T-cell (primary cell): Measurements from ENCODE around the gene OSBPL6. TPM values are rescaled to one million over a fixed set of nuclear protein-coding genes. Genes with fewer than 3 reads are reported as not detected.

ENCODE experiments used
- ATAC-seq, 4 experiments: fragments of 200-7000 bp in 3 of 4; fragments of 150-1000 bp in 1 of 4; cut with Tn5 transposase; replicated peaks in 1 of 4; 1 replicate in 3 of 4; 2 replicates in 1 of 4; pipeline ENCODE4 v1.10.0; 2021; ENCODE audit warnings: moderate library complexity in 3 of 4, mild to moderate bottlenecking in 2 of 4, moderate number of reproducible peaks in 1 of 4
- CTCF ChIA-PET, 2 donors: fragments of 300-600 bp; sonication (Branson Sonifier 250); formaldehyde crosslinking; loops; one replicate each; lab custom pipeline; 2022; ENCODE audit warnings: antibody characterized with exemption in 2 of 2; lab: Charles Lee
- POLR2A ChIA-PET, 2 donors: fragments of 300-600 bp; sonication (Branson Sonifier 250); formaldehyde crosslinking; loops; one replicate each; lab custom pipeline; 2022; ENCODE audit warnings: antibody characterized with exemption in 2 of 2; lab: Charles Lee
- DNase-seq, 35 experiments: peaks; one replicate each; pipeline versions ENCODE4 v3.0.0 to v3.0.0-alpha.2; 2013 to 2023
- H3K27ac ChIP-seq: one replicate; pipeline ENCODE4 v1.5.1; 2013; ENCODE audit warnings: low read length
- H3K27me3 ChIP-seq, 2 experiments: replicated peaks in 1 of 2; 1 replicate in 1 of 2; 2 replicates in 1 of 2; pipeline versions ENCODE4 v1.6.1 to v1.7.0; 2013; ENCODE audit warnings: low read length in 1 of 2, mixed read lengths in 1 of 2; ENCODE audit not compliant: control insufficient read depth in 2 of 2, insufficient read depth in 2 of 2; ENCODE audit errors: extremely low read depth in 1 of 2
- H3K36me3 ChIP-seq, 2 donors: 1 replicate in 1 of 2; 2 replicates in 1 of 2; pipeline versions ENCODE4 v1.6.1 to v1.7.0; 2013; ENCODE audit warnings: low read length in 1 of 2; ENCODE audit not compliant: control insufficient read depth in 2 of 2, insufficient read depth in 1 of 2; ENCODE audit errors: extremely low read depth in 1 of 2
- H3K4me1 ChIP-seq, 2 experiments: 1 replicate in 1 of 2; 2 replicates in 1 of 2; pipeline versions ENCODE4 v1.6.1 to v1.7.0; 2013; ENCODE audit warnings: low read length in 2 of 2, mixed read lengths in 1 of 2; ENCODE audit not compliant: insufficient read depth in 2 of 2, control insufficient read depth in 1 of 2; ENCODE audit errors: extremely low read depth in 1 of 2
- H3K4me3 ChIP-seq, 2 donors: 1 replicate in 1 of 2; 2 replicates in 1 of 2; pipeline versions ENCODE4 v1.5.1 to v1.7.0; 2013; ENCODE audit warnings: mild to moderate bottlenecking in 2 of 2, low read length in 1 of 2, moderate library complexity in 1 of 2; ENCODE audit not compliant: control insufficient read depth in 1 of 2; ENCODE audit errors: extremely low read depth in 1 of 2
- H3K9me3 ChIP-seq: 2 replicates; pipeline ENCODE4 v1.7.0; 2013
- H3K27ac Mint-ChIP-seq, 2 donors: one replicate each; pipeline ENCODE4 v1.8.0; 2020 to 2021; ENCODE audit warnings: mild to moderate bottlenecking in 2 of 2, mixed read lengths in 2 of 2
- H3K27me3 Mint-ChIP-seq, 2 donors: one replicate each; pipeline ENCODE4 v1.8.0; 2021 to 2022; ENCODE audit warnings: mixed read lengths in 2 of 2
- H3K36me3 Mint-ChIP-seq: one replicate; pipeline ENCODE4 v1.8.0; 2021; ENCODE audit warnings: mixed read lengths
- H3K4me1 Mint-ChIP-seq, 3 donors: one replicate each; pipeline ENCODE4 v1.8.0; 2020 to 2022; ENCODE audit warnings: mixed read lengths in 3 of 3, mild to moderate bottlenecking in 1 of 3
- H3K4me3 Mint-ChIP-seq, 3 donors: one replicate each; pipeline ENCODE4 v1.8.0; 2020 to 2022; ENCODE audit warnings: mild to moderate bottlenecking in 3 of 3, mixed read lengths in 3 of 3, moderate library complexity in 3 of 3
- H3K9me3 Mint-ChIP-seq, 3 donors: one replicate each; pipeline ENCODE4 v1.8.0; 2020 to 2022; ENCODE audit warnings: mixed read lengths in 3 of 3
- WGBS: methylation state at CpG from one replicate; pipeline ENCODE4 v1.1.5; 2013; ENCODE audit warnings: missing lambda C conversion rate; ENCODE audit not compliant: insufficient coverage; 5-methylcytosine and 5-hydroxymethylcytosine counted together
- total RNA-seq, 35 experiments: library from RNA in 6 of 35; stranded (reverse) in 6 of 35; fragments of 120-200 nt in 1 of 35; gene quantifications; one replicate each; pipeline versions ENCODE4 v1.2.1 to v1.2.4 and lab custom pipeline; 2013 to 2026

OSBPL6 gene
- total RNA-seq, 5 donors from 2014 or later (not counting 1 experiment from before 2014, with no cell fraction given) = 0.08 to 0.41 (median 0.26) TPM

GRCh38 chr2:178200331-178200730, 6.0 kb downstream of the OSBPL6 start:
- CTCF ChIA-PET = no interaction called here
- Histone ChIP-seq H3K4me1 (peaks cover 1 to 4% of the 10 kb centered on the region in 2 experiments), H3K9me3 (no peaks in the 10 kb centered on the region), H3K27me3 (peaks cover 0 to 13% of the 10 kb centered on the region in 2 experiments), H3K4me3 (no peak overlapping the region), H3K27ac (no peak overlapping the region), H3K36me3 (no peaks in the 10 kb centered on the region)
- H3K9me3 Mint-ChIP-seq = no peaks in the 10 kb centered on the region
- DNase-seq = no peak
- no peak overlapping the region for H3K4me3 Mint-ChIP-seq
- POLR2A ChIA-PET = no interaction called here
- H3K4me1 Mint-ChIP-seq = peaks cover 0 to 5% (median 5%) of the 10 kb centered on the region in 3 donors
- peaks cover 48 to 49% of the 10 kb centered on the region in 2 donors for H3K27me3 Mint-ChIP-seq
- WGBS = no CpG with 5 or more reads among the region's 1 CpG
- ATAC-seq = no peak
- no peak overlapping the region for H3K27ac Mint-ChIP-seq
- H3K36me3 Mint-ChIP-seq = no peaks in the 10 kb centered on the region

- peaks cover 38% of the 10 kb centered on the region in 2 donors for H3K27me3 Mint-ChIP-seq
- no peaks in the 10 kb centered on the region for H3K4me1 ChIP-seq
Measured at GRCh38 chr2:178202927-178203326, 8.6 kb downstream of the OSBPL6 start.

GRCh38 chr2:178204977-178205376, 10.7 kb downstream of the OSBPL6 start:
- Histone ChIP-seq H3K36me3 (no peaks in the 10 kb centered on the region), H3K4me1 (no peaks in the 10 kb centered on the region), H3K4me3 (no peak overlapping the region), H3K9me3 (no peaks in the 10 kb centered on the region), H3K27ac (no peak overlapping the region), H3K27me3 (peaks cover 0 to 13% of the 10 kb centered on the region in 2 experiments)
- ATAC-seq = no peak
- CTCF ChIA-PET = interaction anchor here in 1 of 2 donors (0.7 to 0.8 kb wide), 2 partner anchors 9 to 39 kb away, joined by 3 to 4 read pairs; no protein-coding TSS in a partner anchor
- Mint-ChIP-seq H3K36me3 (no peaks in the 10 kb centered on the region), H3K9me3 (no peaks in the 10 kb centered on the region), H3K27ac (no peak overlapping the region), H3K4me3 (no peak overlapping the region), H3K4me1 (peaks cover 0 to 4% (median 0%) of the 10 kb centered on the region in 3 donors), H3K27me3 (peaks cover 31 to 32% of the 10 kb centered on the region in 2 donors)
- 100% methylated on average over 1 of the region's 2 CpGs for WGBS
- POLR2A ChIA-PET = no interaction called here
- DNase-seq = no peak

More at GRCh38 chr2:178202927-178203326, 8.6 kb downstream of the OSBPL6 start:
- CTCF ChIA-PET = no interaction called here
- DNase-seq (no peak), ATAC-seq (no peak)
- Mint-ChIP-seq H3K27ac (no peak overlapping the region), H3K4me3 (no peak overlapping the region), H3K36me3 (no peaks in the 10 kb centered on the region), H3K9me3 (no peaks in the 10 kb centered on the region), H3K4me1 (peaks cover 0 to 4% (median 0%) of the 10 kb centered on the region in 3 donors)
- Histone ChIP-seq H3K27ac (no peak overlapping the region), H3K4me3 (no peak overlapping the region), H3K27me3 (peaks cover 0 to 13% of the 10 kb centered on the region in 2 experiments), H3K9me3 (no peaks in the 10 kb centered on the region), H3K36me3 (no peaks in the 10 kb centered on the region)
- POLR2A ChIA-PET = no interaction called here

GRCh38 chr2:178205853-178206521, 11.7 kb downstream of the OSBPL6 start:
- Mint-ChIP-seq H3K4me3 (no peak overlapping the region), H3K27me3 (peaks cover 32 to 34% of the 10 kb centered on the region in 2 donors), H3K36me3 (no peaks in the 10 kb centered on the region), H3K27ac (no peak overlapping the region), H3K4me1 (peaks cover 0 to 4% (median 0%) of the 10 kb centered on the region in 3 donors), H3K9me3 (no peaks in the 10 kb centered on the region)
- Histone ChIP-seq H3K36me3 (no peaks in the 10 kb centered on the region), H3K27ac (no peak overlapping the region), H3K4me1 (no peaks in the 10 kb centered on the region), H3K9me3 (no peaks in the 10 kb centered on the region), H3K27me3 (peaks cover 0 to 17% of the 10 kb centered on the region in 2 experiments), H3K4me3 (no peak overlapping the region)
- DNase-seq = no peak
- 94% methylated on average over 2 of the region's 3 CpGs for WGBS
- POLR2A ChIA-PET = no interaction called here
- CTCF ChIA-PET = no interaction called here
- ATAC-seq = no peak

- ChIA-PET POLR2A (no interaction called here), CTCF (no interaction called here)
- no peaks in the 10 kb centered on the region for H3K9me3 Mint-ChIP-seq
- no peak overlapping the region for H3K27ac Mint-ChIP-seq
- peaks cover 34 to 41% of the 10 kb centered on the region in 2 donors for H3K27me3 Mint-ChIP-seq
- no peaks in the 10 kb centered on the region for H3K36me3 Mint-ChIP-seq
- no CpG with 5 or more reads among the region's 1 CpG for WGBS
- H3K27me3 ChIP-seq = peaks cover 0 to 22% of the 10 kb centered on the region in 2 experiments
- H3K4me1 ChIP-seq = no peaks in the 10 kb centered on the region
- H3K4me3 ChIP-seq = no peak overlapping the region
- DNase-seq (no peak), ATAC-seq (no peak)
- H3K9me3 ChIP-seq = no peaks in the 10 kb centered on the region
- H3K27ac ChIP-seq = no peak overlapping the region
- H3K36me3 ChIP-seq = no peaks in the 10 kb centered on the region
- no peaks in the 10 kb centered on the region for H3K4me1 Mint-ChIP-seq
- H3K4me3 Mint-ChIP-seq = no peak overlapping the region
Measured at GRCh38 chr2:178208336-178208735, 14.0 kb downstream of the OSBPL6 start.

GRCh38 chr2:178208817-178209216, 14.5 kb downstream of the OSBPL6 start:
- H3K4me3 ChIP-seq = no peak overlapping the region
- no peaks in the 10 kb centered on the region for H3K4me1 ChIP-seq
- peaks cover 36 to 39% of the 10 kb centered on the region in 2 donors for H3K27me3 Mint-ChIP-seq
- no peaks in the 10 kb centered on the region for H3K4me1 Mint-ChIP-seq
- H3K9me3 Mint-ChIP-seq = no peaks in the 10 kb centered on the region
- peaks cover 0 to 22% of the 10 kb centered on the region in 2 experiments for H3K27me3 ChIP-seq
- WGBS = no CpG with 5 or more reads among the region's 3 CpGs
- no peak for ATAC-seq
- ChIA-PET POLR2A (no interaction called here), CTCF (interaction anchor here in 1 of 2 donors (0.6 kb wide), 1 partner anchor 26 kb away, joined by 6 read pairs; no protein-coding TSS in a partner anchor)
- no peak overlapping the region for H3K4me3 Mint-ChIP-seq
- no peaks in the 10 kb centered on the region for H3K36me3 ChIP-seq
- no peaks in the 10 kb centered on the region for H3K9me3 ChIP-seq
- H3K36me3 Mint-ChIP-seq = no peaks in the 10 kb centered on the region
- DNase-seq = no peak
- H3K27ac Mint-ChIP-seq = no peak overlapping the region
- H3K27ac ChIP-seq = no peak overlapping the region
